ENCODE results near the gene CCDC186. TPM values are rescaled to one million over a fixed set of nuclear protein-coding genes. Genes with fewer than 3 reads are reported as not detected.

The CCDC186 gene
- total RNA-seq, 1 experiment from 2014 or later: 17.1 TPM

DNA sequence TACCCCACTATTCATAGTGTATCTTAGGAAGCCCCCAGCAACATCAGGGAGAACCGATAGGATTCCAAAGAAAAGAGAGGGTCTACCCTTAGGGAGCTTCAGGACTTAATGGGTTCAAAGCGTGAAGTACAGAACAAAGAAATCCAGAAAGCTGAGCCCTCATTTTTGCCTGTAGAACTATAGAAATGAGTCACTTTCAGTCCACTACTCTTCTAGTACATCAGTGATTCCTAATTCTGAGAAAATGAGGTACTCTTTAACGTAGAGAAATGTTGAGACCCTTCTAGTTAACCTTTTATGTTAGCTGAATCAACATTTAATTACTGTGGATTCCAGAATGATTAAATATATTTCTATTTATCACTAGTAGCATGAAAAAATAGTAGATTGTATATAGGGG lies 6.9 kb upstream of the CCDC186 start:
- POLR2A ChIA-PET: interaction anchor here (1.8 kb wide), 1 partner anchor 9 kb away, joined by 3 read pairs; no protein-coding TSS in a partner anchor
- DNase-seq (ENCODE audit: low read depth, low spot score) (no peak), ATAC-seq (no peak)
- Histone ChIP-seq H3K4me2 (ENCODE audit: low read length) (no peak overlapping the region), H3K79me2 (ENCODE audit: insufficient read depth, low read length) (no peaks in the 10 kb centered on the region), H3K4me3 (replicated peaks in 1 of 2; ENCODE audit: low read depth in 1 of 2, low read length in 2 of 2) (no peak overlapping the region), H3K4me1 (ENCODE audit: control insufficient read depth in 1 of 2, insufficient read depth in 2 of 2, low read length in 2 of 2) (no peaks in the 10 kb centered on the region), H3K9ac (ENCODE audit: low read length) (no peak overlapping the region), H3K27ac (ENCODE audit: low read depth, low read length) (no peak overlapping the region), H3K9me2 (ENCODE audit: insufficient read depth) (no peaks in the 10 kb centered on the region), H2AFZ (ENCODE audit: low read depth, low read length, poor library complexity, severe bottlenecking) (no peak overlapping the region), H4K20me1 (ENCODE audit: insufficient read depth) (no peaks in the 10 kb centered on the region), H3K27me3 (ENCODE audit: insufficient read depth, low read length) (no peaks in the 10 kb centered on the region), H3K36me3 (ENCODE audit: control insufficient read depth in 1 of 2, insufficient read depth in 2 of 2, low read length in 2 of 2) (no peaks in the 10 kb centered on the region), H3K9me3 (ENCODE audit: control insufficient read depth in 1 of 2, insufficient read depth in 1 of 2, low read depth in 1 of 2, low read length in 2 of 2) (no peaks in the 10 kb centered on the region)
- BruUV-seq (replicated peaks): no TSS peak
- TF ChIP-seq, protein P1, sequence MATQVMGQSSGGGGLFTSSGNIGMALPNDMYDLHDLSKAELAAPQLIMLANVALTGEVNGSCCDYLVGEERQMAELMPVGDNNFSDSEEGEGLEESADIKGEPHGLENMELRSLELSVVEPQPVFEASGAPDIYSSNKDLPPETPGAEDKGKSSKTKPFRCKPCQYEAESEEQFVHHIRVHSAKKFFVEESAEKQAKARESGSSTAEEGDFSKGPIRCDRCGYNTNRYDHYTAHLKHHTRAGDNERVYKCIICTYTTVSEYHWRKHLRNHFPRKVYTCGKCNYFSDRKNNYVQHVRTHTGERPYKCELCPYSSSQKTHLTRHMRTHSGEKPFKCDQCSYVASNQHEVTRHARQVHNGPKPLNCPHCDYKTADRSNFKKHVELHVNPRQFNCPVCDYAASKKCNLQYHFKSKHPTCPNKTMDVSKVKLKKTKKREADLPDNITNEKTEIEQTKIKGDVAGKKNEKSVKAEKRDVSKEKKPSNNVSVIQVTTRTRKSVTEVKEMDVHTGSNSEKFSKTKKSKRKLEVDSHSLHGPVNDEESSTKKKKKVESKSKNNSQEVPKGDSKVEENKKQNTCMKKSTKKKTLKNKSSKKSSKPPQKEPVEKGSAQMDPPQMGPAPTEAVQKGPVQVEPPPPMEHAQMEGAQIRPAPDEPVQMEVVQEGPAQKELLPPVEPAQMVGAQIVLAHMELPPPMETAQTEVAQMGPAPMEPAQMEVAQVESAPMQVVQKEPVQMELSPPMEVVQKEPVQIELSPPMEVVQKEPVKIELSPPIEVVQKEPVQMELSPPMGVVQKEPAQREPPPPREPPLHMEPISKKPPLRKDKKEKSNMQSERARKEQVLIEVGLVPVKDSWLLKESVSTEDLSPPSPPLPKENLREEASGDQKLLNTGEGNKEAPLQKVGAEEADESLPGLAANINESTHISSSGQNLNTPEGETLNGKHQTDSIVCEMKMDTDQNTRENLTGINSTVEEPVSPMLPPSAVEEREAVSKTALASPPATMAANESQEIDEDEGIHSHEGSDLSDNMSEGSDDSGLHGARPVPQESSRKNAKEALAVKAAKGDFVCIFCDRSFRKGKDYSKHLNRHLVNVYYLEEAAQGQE (IDR thresholded peaks at IDR 0.05; ENCODE audit: low read depth): no peak
- no peak for TF ChIP-seq ELF1 (IDR thresholded peaks at IDR 0.05; ENCODE audit: borderline replicate concordance, low read depth)
- no peak for TF ChIP-seq RAD21 (IDR thresholded peaks at IDR 0.05; ENCODE audit: low read depth)
- no peak for TF ChIP-seq SIN3A (IDR thresholded peaks at IDR 0.05; ENCODE audit: low read depth)
- no peak for TF ChIP-seq POLR2A (IDR thresholded peaks at IDR 0.05; ENCODE audit: borderline replicate concordance, extremely low read depth, insufficient read depth, insufficient read length)
- no peak for TF ChIP-seq SP1 (IDR thresholded peaks at IDR 0.05; ENCODE audit: low read depth)
- TF ChIP-seq EGR1 (IDR thresholded peaks at IDR 0.05; ENCODE audit: low read depth): no peak
- no peak for TF ChIP-seq CBX3 (IDR thresholded peaks at IDR 0.05; ENCODE audit: low read depth)
- TF ChIP-seq CEBPB (IDR thresholded peaks at IDR 0.05; ENCODE audit: low read depth): no peak
- TF ChIP-seq FOSL1 (IDR thresholded peaks at IDR 0.05; ENCODE audit: low read depth): no peak
- TF ChIP-seq SRF (IDR thresholded peaks at IDR 0.05; ENCODE audit: low read depth): no peak
- TF ChIP-seq ATF3 (IDR thresholded peaks at IDR 0.05): no peak
- no peak for TF ChIP-seq YY1 (IDR thresholded peaks at IDR 0.05; ENCODE audit: extremely low read depth, insufficient replicate concordance, low read depth, low read length)
- no peak for TF ChIP-seq POLR2AphosphoS5 (IDR thresholded peaks at IDR 0.05; ENCODE audit: low read depth, low read length)
- no peak for TF ChIP-seq JUND (IDR thresholded peaks at IDR 0.05)
- TF ChIP-seq ZBTB33 (IDR thresholded peaks at IDR 0.05; ENCODE audit: extremely low read depth, insufficient replicate concordance, low read length): no peak
- TF ChIP-seq ZFX (IDR thresholded peaks at IDR 0.05): no peak
- no peak for TF ChIP-seq TCF7L2 (IDR thresholded peaks at IDR 0.05; ENCODE audit: borderline replicate concordance, extremely low read depth, insufficient read depth, insufficient read length)
- intact Hi-C loops (cut with micrococcal nuclease): no loop called here
- CTCF ChIA-PET: interaction anchor here (1.1 kb wide), 1 partner anchor 382 kb away, joined by 3 read pairs; no protein-coding TSS in a partner anchor
- RAD21 ChIA-PET (ENCODE audit: low non-redundant PET in 1 of 2, low total read pairs in 2 of 2, uncharacterized antibody in 2 of 2, unreplicated experiment in 2 of 2): no interaction called here
